Neural progenitor cell (in vitro differentiated cells): ENCODE data around the gene DEAF1.

Source experiments
- EZH2 ChIP-seq: fragments of 200-600 bp; sonication (generic); IDR thresholded peaks from 2 replicates; pipeline ENCODE4 v1.6.1; 2017; ENCODE audit warnings: antibody characterized with exemption, mild to moderate bottlenecking, moderate library complexity
- TF ChIP-seq, protein P1 (sequence below): fragments of 200-600 bp; sonication (generic); IDR thresholded peaks from 2 replicates; pipeline ENCODE4 v1.5.1; 2017; ENCODE audit warnings: antibody characterized with exemption, mild to moderate bottlenecking

DNA sequence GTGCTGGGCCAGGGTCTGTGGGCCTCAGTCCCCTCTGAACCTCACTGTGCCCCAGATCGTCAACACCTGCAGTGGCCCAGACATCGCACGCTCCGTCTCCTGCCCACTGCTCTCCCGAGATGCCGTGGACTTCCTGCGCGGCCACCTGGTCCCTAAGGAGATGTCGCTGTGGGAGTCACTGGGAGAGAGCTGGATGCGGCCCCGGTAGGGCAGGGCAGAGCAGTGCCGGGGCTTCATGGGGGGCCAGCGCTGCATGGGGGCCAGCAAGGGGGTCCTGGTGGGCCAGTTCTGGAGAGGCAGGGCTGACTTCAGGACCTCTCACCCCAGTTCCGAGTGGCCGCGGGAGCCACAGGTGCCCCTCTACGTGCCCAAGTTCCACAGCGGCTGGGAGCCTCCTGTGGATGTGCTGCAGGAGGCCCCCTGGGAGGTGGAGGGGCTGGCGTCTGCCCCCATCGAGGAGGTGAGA, 27.4 kb upstream of the DEAF1 start:
- TF ChIP-seq, protein P1, sequence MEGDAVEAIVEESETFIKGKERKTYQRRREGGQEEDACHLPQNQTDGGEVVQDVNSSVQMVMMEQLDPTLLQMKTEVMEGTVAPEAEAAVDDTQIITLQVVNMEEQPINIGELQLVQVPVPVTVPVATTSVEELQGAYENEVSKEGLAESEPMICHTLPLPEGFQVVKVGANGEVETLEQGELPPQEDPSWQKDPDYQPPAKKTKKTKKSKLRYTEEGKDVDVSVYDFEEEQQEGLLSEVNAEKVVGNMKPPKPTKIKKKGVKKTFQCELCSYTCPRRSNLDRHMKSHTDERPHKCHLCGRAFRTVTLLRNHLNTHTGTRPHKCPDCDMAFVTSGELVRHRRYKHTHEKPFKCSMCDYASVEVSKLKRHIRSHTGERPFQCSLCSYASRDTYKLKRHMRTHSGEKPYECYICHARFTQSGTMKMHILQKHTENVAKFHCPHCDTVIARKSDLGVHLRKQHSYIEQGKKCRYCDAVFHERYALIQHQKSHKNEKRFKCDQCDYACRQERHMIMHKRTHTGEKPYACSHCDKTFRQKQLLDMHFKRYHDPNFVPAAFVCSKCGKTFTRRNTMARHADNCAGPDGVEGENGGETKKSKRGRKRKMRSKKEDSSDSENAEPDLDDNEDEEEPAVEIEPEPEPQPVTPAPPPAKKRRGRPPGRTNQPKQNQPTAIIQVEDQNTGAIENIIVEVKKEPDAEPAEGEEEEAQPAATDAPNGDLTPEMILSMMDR = no peak
- TF ChIP-seq EZH2 = no peak
